ENCODE data around the gene GATAD2B.
A peak's percentile ranks its signal among the peaks of the same experiment; 100 is the strongest.

Gene GATAD2B

GRCh38 chr1:153801786-153802697 lies 120.7 kb downstream of the GATAD2B start:
- H3K9me3 Mint-ChIP-seq = no peaks in the 10 kb centered on the region
- no peaks in the 10 kb centered on the region for H3K27me3 Mint-ChIP-seq
- H3K4me3 Mint-ChIP-seq = peak overlapping the region; percentile 25 to 64
- peaks cover 26 to 37% of the 10 kb centered on the region in 2 donors for H3K36me3 Mint-ChIP-seq
- no peak for ATAC-seq (replicated peaks)
- H3K4me1 Mint-ChIP-seq = peaks cover 40 to 76% of the 10 kb centered on the region in 2 donors
- H3K27ac Mint-ChIP-seq = peak overlapping the region; percentile 79
- DNase-seq = no peak

- DNase-seq (no peak), ATAC-seq (replicated peaks) (no peak)
- H3K27me3 Mint-ChIP-seq = no peaks in the 10 kb centered on the region
- H3K9me3 Mint-ChIP-seq = no peaks in the 10 kb centered on the region
- H3K27ac Mint-ChIP-seq = peak overlapping the region; percentile 79
- H3K36me3 Mint-ChIP-seq = peaks cover 25 to 36% of the 10 kb centered on the region in 2 donors
- no peak overlapping the region for H3K4me3 Mint-ChIP-seq
- H3K4me1 Mint-ChIP-seq = peaks cover 42 to 74% of the 10 kb centered on the region in 2 donors
Measured at GRCh38 chr1:153801028-153801625, 121.6 kb downstream of the GATAD2B start.

- no peak for ATAC-seq (replicated peaks)
- Mint-ChIP-seq H3K4me3 (no peak overlapping the region), H3K36me3 (peaks cover 25 to 36% of the 10 kb centered on the region in 2 donors), H3K9me3 (no peaks in the 10 kb centered on the region), H3K4me1 (peaks cover 37 to 68% of the 10 kb centered on the region in 2 donors), H3K27me3 (no peaks in the 10 kb centered on the region), H3K27ac (peak overlapping the region; percentile 84)
- DNase-seq = no peak
Measured at GRCh38 chr1:153800516-153800915, 122.3 kb downstream of the GATAD2B start.

- H3K27me3 Mint-ChIP-seq = no peaks in the 10 kb centered on the region
- no peaks in the 10 kb centered on the region for H3K9me3 Mint-ChIP-seq
- DNase-seq (no peak), ATAC-seq (replicated peaks) (no peak)
- peak overlapping the region; percentile 84 for H3K27ac Mint-ChIP-seq
- no peak overlapping the region for H3K4me3 Mint-ChIP-seq
- peaks cover 25 to 36% of the 10 kb centered on the region in 2 donors for H3K36me3 Mint-ChIP-seq
- H3K4me1 Mint-ChIP-seq = peaks cover 33 to 62% of the 10 kb centered on the region in 2 donors
Measured at GRCh38 chr1:153799566-153800465, 123.0 kb downstream of the GATAD2B start.

- Mint-ChIP-seq H3K27me3 (no peaks in the 10 kb centered on the region), H3K4me1 (peaks cover 29 to 59% of the 10 kb centered on the region in 2 donors), H3K36me3 (peaks cover 25 to 36% of the 10 kb centered on the region in 2 donors), H3K27ac (no peak overlapping the region), H3K4me3 (no peak overlapping the region), H3K9me3 (no peaks in the 10 kb centered on the region)
- ATAC-seq (replicated peaks) = no peak
- no peak for DNase-seq
Measured at GRCh38 chr1:153799016-153799415, 123.8 kb downstream of the GATAD2B start.

GRCh38 chr1:153798468-153798780 lies 124.3 kb downstream of the GATAD2B start:
- H3K4me1 Mint-ChIP-seq = peaks cover 23 to 53% of the 10 kb centered on the region in 2 donors
- no peak overlapping the region for H3K4me3 Mint-ChIP-seq
- ATAC-seq (replicated peaks) = no peak
- peaks cover 21 to 30% of the 10 kb centered on the region in 2 donors for H3K36me3 Mint-ChIP-seq
- H3K9me3 Mint-ChIP-seq = no peaks in the 10 kb centered on the region
- H3K27me3 Mint-ChIP-seq = no peaks in the 10 kb centered on the region
- DNase-seq = no peak
- peak overlapping the region; percentile 15 for H3K27ac Mint-ChIP-seq

- H3K36me3 Mint-ChIP-seq = peaks cover 13 to 17% of the 10 kb centered on the region in 2 donors
- H3K27ac Mint-ChIP-seq = no peak overlapping the region
- no peak overlapping the region for H3K4me3 Mint-ChIP-seq
- H3K4me1 Mint-ChIP-seq = peaks cover 19 to 57% of the 10 kb centered on the region in 2 donors
- DNase-seq (peak; percentile 57), ATAC-seq (replicated peaks) (peak; percentile 88 to 90)
- H3K9me3 Mint-ChIP-seq = no peaks in the 10 kb centered on the region
- H3K27me3 Mint-ChIP-seq = no peaks in the 10 kb centered on the region
Measured at GRCh38 chr1:153796786-153797659, 125.7 kb downstream of the GATAD2B start.

GRCh38 chr1:153795934-153796785 lies 126.6 kb downstream of the GATAD2B start:
- ATAC-seq (replicated peaks) = no peak
- no peak overlapping the region for H3K4me3 Mint-ChIP-seq
- H3K27me3 Mint-ChIP-seq = no peaks in the 10 kb centered on the region
- peaks cover 4 to 10% of the 10 kb centered on the region in 2 donors for H3K36me3 Mint-ChIP-seq
- H3K9me3 Mint-ChIP-seq = no peaks in the 10 kb centered on the region
- no peak for DNase-seq
- H3K4me1 Mint-ChIP-seq = peaks cover 19 to 58% of the 10 kb centered on the region in 2 donors
- H3K27ac Mint-ChIP-seq = peak overlapping the region; percentile 3

- no peak for ATAC-seq (replicated peaks)
- Mint-ChIP-seq H3K4me1 (peaks cover 20 to 58% of the 10 kb centered on the region in 2 donors), H3K27ac (no peak overlapping the region), H3K36me3 (peaks cover 0 to 5% of the 10 kb centered on the region in 2 donors), H3K27me3 (no peaks in the 10 kb centered on the region), H3K9me3 (no peaks in the 10 kb centered on the region), H3K4me3 (no peak overlapping the region)
- DNase-seq = no peak
Measured at GRCh38 chr1:153795330-153795837, 127.4 kb downstream of the GATAD2B start.

GRCh38 chr1:153794624-153795329 lies 128.0 kb downstream of the GATAD2B start:
- DNase-seq (no peak), ATAC-seq (replicated peaks) (no peak)
- no peaks in the 10 kb centered on the region for H3K36me3 Mint-ChIP-seq
- no peaks in the 10 kb centered on the region for H3K9me3 Mint-ChIP-seq
- peaks cover 24 to 64% of the 10 kb centered on the region in 2 donors for H3K4me1 Mint-ChIP-seq
- no peaks in the 10 kb centered on the region for H3K27me3 Mint-ChIP-seq
- no peak overlapping the region for H3K4me3 Mint-ChIP-seq
- no peak overlapping the region for H3K27ac Mint-ChIP-seq

- H3K27ac Mint-ChIP-seq = peak overlapping the region; percentile 62
- DNase-seq = no peak
- H3K27me3 Mint-ChIP-seq = no peaks in the 10 kb centered on the region
- no peaks in the 10 kb centered on the region for H3K9me3 Mint-ChIP-seq
- no peaks in the 10 kb centered on the region for H3K36me3 Mint-ChIP-seq
- no peak overlapping the region for H3K4me3 Mint-ChIP-seq
- no peak for ATAC-seq (replicated peaks)
- peaks cover 27 to 70% of the 10 kb centered on the region in 2 donors for H3K4me1 Mint-ChIP-seq
Measured at GRCh38 chr1:153793973-153794615, 128.7 kb downstream of the GATAD2B start.

All from stimulated activated naive B cell treated with anti-CD40 and anti-IgM and Interleukin-4, amounts not matched to agents 10 μg/mL and 1 μg/mL and 100 μg/mL, for 72 hours (primary cell).